ENCODE results near the gene KISS1R.
A peak's percentile ranks its signal among the peaks of the same experiment; 100 is the strongest.

KISS1R gene

DNA sequence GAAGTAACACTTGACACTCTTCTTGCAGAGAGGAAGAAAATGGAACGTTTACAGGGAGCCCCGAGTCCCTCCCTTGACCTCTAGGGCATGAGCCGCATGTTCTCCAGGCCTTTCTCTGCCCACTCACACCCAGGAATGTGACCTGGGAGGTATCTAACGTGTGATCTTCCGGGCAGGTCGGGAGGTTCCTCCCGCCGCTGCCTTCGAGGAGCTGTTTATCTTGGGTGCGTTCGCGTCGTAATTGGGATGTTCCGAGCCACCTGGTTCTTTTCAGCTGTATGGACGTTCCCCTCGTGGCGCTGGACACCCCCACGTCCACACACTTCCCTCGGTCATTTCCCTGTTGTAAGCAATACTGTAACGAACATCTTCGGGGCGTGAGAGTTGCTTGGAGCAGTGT is 22.3 kb downstream of the KISS1R start:
- no peak for DNase-seq (ENCODE audit: low read depth)

DNA sequence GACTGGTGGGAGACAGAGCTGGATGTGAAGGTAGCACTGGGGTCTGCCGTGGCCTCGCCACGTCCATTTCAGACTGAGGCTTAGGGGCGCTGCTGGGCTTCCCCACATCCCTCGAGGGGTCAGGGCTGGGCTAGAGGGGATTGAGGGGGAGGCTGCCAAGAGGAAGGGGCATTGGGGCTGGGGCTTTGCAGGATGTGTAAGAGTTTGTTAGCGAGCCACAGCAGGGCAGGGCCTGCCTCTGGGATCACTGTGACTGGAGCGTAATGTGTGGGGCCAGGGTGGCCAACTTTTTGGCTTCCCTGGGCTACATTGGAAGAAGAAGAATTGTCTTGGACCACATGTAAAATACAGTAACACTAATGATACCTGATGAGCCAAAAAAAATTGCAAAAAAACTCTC is 22.8 kb downstream of the KISS1R start:
- DNase-seq (ENCODE audit: low read depth) = no peak

DNA sequence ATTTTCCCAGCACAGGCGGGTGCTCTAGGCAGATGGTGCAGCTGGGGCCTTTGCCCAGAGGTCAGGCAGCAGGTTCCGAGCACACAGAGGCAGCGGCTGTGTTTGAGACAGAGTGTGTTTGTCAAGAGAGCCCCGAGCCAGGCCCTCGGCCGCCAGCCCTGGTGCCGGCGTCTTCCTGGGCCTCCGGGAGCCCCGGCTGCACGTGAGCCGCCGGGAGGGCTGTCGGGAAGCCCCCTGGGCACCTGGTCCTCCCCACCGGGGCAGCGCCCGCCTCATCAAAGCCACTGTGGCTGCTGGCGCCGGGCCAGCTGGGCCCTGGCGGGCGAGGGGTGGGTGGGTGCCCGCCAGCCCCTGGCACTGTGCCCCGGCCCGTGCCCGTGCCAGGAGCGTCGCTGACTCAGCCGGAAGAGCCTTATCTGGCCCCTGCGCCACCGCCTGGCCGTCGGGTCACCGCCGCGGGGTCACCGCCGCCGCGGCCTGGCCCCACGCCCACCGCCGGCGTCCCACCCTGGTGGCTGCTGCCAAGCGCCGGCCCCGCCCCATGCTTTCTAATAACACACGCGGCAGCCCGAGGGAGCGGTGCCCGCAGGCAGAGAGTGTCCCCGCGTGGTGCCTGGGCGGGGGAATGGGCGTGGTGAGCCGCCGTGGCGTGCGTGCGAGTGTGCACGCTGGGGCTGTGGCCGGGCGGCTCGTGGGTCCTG is 23.6 kb downstream of the KISS1R start:
- DNase-seq (ENCODE audit: low read depth) = peak; percentile 56

DNA sequence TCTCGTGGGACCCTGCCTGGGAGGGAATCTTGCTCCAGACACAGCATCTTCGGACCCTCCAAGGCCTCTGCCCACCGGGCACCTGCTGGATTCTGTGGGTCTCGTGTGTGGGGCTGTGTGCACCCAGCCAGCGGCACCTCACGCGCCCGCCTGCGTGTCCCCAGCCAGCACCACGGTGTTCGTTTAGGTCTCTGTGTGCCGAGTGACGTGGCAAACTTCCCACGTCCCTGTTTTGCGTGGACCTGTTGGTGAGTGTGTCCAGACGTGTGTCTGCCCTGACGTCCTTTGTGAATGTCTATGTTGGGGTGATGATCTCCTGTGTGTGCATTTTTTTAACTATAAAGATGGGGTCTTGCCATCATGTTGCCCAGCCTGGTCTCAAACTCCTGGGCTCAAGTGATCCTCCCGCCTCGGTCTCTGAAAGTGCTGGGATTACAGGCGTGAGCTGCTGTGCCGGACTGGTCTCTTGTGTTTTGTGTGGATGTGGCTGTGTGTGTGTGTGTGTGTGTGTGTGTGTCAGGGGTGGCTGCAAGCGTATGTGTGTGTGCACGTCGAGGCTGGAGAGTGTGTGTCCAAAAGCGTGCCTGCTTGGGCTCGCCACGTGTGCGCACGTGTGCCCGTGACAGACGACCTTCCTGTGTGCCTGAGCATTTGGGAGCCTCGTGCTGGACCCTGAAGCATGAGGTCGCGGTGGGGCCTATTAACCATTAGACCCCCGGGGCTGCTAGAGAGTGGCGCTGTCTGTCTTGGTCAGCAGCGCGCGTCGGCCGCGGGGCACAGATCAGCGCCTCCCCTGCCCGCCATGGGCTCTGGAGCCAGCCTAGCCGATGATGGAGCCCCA is 24.4 kb downstream of the KISS1R start:
- DNase-seq (ENCODE audit: low read depth) = no peak

DNA sequence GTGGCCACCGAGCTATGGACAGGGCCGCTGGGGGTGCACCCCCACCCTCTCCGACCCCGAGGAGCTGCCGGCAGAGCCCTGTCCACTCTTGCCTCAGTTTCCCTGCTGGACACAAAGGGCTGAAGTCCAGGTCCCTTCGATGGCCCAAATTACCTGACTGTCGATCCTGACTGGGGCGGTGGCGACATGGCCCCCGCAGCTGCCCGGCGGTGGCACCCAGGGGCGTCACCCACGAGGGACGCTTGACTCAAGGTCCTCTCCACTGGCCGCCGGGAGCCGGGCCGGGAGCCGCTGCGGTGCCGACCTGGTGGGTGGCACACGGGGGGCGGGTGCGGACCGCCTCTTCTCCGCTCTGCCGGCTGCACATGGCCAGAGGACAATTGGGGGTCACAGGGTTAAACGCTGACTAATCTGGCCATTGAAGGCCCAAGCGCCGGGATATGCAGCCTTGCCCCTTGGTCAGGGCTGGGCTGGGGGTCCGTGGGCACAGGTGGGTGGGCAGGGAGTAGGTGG is 25.1 kb downstream of the KISS1R start:
- no peak for DNase-seq (ENCODE audit: low read depth)

DNA sequence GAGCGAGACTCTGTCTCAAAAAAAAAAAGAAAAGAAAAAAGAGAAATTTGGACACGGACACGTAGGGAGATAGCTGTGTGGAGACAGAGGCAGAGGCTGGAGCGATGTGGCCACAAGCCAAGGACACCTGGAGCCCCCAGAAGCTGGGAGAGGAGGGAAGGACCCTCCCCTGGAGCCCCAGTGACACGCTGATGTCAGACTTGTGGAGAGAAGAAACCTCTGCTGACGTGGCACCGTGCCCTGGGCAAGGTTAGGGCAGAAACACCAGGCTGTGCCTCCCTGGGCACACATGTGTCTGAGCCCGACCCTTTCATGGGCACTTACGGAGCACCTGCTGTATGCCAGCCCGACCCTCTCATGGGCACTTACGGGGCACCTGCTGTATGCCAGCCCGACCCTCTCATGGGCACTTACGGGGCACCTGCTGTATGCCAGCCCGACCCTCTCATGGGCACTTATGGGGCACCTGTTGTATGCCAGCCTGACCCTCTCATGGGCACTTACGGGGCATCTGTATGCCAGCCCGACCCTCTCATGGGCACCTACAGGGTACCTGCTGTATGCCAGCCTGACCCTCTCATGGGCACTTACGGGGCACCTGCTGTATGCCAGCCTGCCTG is 26.5 kb downstream of the KISS1R start:
- DNase-seq (ENCODE audit: low read depth) = no peak

DNA sequence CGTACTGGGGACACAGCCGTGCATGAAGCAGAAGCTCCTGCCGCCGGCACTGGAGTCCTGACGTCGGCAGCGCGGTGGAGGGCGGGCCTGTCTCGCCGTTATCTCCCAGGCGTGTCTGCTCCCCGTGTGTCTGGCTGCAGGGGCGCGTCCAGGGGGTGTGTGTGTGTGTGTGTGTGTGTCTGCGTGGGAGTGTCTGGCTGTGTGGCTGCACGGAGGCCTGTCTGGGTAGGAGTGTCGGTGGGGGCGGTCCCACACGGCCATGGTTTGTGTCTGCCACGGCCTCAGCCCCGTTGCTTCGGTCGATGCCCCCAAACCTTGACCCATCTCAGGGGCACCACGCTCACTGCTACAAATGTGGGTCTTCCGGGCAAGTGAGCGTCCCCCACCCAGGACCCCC is 27.0 kb downstream of the KISS1R start:
- no peak for DNase-seq (ENCODE audit: low read depth)

DNA sequence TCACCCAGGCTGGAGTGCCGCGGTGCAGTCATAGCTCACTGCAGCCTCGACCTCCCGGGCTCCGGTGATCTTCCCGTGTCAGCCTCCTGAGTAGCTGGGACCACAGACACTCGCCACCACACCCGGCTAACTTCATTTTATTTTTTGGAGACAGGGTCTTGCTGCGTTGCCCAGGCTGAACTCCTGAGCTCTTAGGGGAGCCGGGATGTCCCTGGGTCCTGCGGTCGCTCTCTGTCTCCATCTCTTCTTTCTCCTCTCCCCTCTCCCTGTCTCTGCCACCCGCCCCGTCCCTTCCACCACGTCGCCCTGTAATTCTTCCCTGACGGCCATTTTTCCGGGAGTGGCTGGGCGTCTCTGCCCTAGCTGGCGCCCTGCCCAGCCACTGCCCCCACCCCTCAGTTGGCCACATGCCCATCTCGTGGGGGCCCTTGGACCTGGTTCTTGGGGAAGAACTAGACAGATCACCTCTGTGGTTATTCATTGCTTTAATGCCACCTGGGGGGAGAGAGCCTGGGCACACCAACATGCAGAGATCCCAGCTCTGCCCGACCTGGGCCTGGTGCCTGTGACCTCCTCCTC is 27.6 kb downstream of the KISS1R start:
- no peak for DNase-seq (ENCODE audit: low read depth)

DNA sequence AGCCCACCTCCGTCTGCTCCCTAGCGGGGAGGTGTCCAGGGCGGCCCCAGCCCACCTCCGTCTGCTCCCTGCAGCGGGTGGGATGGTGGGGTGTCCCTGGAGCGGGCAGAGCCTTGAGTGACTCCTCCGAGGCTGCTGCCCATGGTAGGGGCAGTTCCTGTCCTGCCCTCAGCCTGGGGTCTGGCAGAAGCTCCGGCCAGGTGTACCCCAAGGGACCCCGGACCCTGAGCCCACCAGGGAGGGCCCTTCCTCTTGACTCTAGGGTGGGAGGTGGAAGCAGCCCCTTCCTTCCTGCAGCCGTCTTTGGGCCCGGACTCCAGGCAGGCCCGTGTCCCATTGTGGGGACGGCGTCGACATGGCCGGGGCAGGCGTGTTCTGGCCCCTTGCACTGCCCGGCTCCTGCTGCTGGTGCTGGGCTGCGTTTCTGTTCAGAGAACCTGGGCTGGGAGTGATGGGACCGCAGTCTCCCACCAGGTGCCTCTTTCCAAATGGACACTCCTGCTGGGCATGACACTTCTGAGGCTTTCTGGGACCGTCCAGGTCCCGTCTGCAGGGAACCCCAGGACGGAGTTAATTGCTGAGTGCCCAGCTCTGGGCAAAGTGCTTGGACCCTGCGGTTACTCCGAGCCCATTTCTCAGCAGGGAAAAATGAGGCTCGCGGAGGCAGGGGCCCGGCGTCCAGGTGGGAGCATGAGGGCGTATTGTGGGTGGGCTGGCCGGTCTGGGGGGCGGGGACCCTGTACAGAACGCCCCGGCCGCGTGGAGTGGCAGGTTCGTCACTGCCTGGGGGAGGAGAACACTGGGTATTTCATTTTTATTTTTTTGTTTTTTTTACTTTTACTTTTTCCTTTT is 28.5 kb downstream of the KISS1R start:
- no peak for DNase-seq (ENCODE audit: low read depth)

DNA sequence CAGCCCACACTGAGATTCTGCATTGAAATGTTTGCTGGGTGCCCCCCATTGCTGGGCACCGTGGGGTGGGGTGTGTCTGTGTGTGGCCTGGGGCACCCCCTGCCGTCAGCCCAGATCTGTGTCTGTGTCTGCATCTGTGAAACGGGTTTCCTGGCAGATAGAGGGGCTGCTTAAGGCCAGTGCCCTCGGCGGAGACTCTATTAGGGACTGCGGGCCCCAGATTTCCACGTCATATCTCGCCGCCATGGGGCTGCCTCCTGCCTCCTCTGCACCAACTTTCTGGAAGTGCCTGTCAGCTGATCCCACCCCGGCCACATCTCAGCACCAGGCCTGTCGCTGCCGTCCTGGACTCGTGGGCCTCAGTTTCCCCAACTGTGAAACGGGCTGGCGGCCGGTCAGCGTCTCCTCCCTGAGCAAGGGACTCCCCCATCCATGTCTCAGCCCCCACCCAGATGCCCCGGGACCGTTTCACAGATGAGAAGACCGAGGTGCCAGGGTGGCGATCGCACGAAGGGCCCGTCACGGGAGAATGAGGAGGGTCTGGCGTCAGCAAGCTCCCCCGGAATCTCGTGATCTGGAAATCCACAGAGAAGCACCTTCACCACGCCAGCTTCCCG is 30.1 kb downstream of the KISS1R start:
- no peak for DNase-seq (ENCODE audit: low read depth)

DNA sequence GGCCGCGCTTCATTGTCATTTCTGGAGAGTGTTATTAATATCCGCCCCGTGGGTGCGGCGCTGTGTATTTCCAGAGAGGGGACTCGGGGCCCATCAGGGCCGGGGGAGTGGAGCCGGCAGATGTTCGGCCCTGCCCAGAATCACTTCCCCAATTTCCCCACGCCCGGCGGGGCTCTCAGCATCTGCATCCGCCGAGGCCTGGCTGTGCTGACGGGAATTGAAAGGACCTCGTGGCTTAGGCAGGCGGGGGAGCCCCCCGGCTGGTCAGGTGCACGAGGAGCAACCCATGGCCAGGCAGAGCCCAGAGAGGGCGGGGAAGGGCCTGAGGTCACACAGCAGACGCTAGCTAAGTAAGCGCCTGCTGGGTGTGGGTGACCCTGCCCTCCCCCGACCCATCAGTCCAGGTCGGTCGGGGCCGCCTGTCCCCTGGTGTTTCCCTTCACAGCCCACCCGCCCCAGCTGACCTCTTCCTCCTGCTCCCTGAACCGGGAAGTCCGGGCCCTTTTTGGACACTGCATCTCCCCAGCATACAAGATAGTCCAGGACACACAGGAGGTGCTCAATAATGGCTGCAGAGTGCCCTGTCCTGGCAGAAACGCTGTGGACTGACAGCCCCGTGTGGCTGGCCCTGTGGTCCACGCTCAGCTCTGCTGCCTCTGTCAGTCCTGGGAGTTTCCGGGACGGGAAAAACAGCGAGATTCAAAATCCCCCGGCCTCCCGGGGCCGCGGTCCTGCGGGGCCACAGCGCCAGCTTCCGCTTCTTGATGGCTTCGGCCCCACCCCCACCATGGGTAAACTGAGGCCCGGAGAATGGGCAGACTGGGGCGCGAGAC is 30.8 kb downstream of the KISS1R start:
- no peak for DNase-seq (ENCODE audit: low read depth)

DNA sequence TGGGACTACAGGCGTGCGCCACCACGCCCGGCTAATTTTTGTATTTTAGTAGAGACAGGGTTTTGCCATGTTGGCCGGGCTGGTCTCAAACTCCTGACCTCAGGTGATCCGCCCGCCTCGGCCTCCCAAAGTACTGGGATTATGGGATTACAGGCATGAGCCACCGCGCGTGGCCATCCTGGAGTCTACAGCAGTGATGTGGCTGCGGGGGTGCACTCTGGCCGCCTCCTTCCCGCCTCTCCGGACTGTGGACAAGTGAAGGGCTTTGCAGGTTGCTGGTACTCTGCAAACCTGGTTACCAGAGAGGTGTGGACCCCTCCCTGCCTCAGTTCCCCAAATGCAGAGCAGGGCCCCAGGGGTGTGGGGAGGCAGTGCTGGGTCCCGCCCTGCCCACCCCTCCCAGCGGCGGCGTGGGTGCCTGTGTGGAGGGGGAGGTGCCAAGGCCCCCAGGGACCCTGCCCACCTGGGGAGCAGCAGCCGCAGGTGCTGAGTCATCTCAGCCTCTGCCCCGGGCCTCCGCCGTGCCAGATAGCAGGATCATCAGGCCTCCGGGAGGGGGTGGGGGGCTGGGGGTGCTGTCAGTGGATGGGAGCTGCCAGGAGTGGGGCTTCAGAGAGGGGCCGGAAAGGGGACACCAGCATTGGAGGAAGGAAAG is 31.8 kb downstream of the KISS1R start:
- DNase-seq (ENCODE audit: low read depth) = no peak

DNA sequence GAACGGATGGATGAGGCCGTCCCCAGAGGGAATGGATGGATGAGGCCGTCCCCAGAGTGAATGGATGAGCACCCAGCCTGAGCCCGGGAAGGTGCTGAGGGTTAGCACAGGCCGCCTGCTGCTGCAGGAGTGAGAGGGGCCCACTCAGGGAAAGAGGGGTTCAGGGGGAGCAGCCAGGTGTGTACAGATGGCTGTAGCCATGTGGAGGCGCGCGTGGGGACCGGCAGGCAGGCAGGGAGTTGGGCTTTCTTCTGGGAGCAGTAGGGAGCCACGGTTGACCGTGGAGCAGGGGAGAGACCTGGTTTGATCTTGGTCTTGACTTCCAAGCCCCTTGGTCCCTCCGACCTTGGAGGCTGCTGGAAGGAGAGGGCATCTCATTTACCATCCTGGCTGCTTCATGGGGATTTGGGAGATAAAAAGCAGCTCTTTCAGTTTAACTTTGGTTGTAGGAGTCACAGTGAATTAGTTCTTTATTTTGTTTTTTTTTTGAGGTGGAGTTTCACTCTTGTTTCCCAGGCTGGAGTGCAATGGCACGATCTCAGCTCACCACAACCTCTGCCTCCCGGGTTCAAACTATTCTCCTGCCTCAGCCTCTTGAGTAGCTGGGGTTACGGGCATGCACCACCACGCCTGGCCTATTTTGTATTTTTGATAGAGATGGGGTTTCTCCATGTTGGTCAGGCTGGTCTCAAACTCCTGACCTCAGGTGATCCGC is 33.4 kb downstream of the KISS1R start:
- no peak for DNase-seq (ENCODE audit: low read depth)

DNA sequence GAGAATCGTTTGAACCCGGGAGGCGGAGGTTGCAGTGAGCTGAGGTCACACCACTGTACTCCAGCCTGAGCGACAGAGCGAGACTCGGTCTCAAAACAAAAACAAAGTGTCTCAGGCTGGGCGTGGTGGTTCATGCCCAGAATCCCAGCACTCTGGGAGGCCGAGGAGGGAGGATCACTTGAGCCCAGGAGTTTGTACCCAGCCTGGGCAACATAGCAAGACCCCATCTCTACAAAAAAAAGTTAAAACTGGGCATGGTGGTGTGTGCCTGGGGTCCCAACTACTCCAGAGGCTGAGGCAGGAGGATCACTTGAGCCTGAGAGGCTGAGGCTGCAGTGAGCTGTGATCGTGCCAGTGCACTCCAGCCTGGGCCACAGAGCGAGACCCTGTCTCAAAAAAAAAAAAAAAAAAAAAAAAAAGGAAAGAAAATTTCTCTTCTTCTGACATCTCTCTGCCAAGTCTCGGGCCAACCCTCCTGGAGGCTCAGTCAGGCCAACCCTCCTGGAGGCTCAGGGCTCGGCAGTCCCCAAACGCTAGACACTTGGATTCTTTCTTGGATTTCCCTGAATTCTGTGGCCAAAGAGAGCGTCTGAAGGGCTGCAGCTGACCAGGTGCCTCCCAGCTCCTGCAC is 35.0 kb downstream of the KISS1R start:
- no peak for DNase-seq (ENCODE audit: low read depth)

DNA sequence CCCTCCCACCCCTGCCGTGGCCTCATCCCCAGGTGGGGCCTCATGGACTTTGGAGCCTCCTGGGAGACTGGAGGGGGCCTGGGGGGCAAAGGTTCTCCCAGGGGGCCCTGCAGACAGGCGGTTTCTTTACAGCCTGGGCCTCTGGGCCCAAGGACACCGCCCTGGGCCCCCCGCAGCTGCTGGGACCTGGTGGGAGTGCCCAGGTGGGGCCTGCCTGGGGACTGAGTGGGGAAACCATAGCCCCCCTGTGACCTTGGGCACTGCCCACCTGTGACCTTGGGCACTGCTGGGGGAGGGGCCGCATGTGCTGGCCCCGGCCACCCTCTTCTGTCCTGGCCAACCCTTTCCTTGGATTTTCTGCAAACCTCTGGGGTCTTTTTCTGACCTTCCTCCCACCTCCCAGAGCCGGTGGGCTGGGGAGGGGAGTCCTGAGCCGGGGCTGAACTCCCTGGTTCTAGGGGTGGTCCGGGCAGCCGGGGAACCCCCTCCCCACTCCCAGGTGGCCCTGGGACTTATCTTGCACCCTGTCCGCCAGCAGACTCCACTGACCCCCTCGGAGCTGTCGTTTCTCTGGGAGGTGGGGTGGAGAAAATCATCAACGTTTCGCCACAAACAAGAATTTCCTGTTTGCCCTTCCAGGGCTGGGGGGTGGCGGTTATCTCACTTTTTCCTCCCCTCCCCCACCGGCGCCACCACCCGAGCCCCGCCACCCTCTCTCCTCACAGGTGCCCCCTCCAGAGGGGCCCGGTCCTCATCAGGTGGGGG is 35.7 kb downstream of the KISS1R start:
- no peak for DNase-seq (ENCODE audit: low read depth)

DNA sequence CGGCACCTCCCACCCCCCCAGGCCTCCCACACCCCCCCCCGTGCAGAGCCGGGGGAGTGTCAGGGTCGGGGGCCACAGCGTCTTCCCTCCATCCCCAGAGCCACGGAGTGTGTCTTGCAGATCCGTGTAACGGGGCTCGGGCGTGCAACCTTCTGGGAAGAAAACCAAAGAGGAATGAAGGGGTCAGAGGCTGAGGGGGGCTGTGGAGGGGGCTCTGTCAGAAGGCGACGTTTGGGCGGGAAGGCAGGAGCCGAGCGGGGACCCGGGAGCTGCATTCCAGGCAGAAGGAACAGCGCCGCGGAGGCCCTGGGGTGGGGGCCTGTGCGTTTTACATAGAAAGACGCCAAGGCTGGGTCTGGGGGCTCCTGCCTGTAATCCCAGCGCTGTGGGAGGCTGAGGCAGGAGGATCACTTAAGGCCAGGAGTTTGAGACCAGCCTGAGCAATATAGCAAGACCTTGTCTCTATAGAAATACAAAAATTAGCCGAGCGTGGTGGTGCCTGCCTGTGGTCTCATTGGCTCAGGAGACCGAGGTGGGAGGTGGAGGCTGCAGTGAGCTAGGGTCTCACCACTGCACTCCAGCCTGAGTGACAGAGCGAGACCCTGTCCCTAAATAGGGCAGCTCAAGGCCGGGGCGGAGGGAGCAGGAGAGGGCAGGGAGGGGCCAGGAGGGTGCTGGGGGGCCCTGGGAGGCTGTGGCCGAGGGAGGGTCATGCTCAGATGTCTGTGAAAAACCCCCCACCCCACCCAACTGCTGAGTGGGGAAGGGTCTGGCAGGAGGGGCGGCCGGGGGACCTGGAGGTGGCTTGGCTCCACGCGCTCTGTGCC is 36.5 kb downstream of the KISS1R start:
- no peak for DNase-seq (ENCODE audit: low read depth)

DNA sequence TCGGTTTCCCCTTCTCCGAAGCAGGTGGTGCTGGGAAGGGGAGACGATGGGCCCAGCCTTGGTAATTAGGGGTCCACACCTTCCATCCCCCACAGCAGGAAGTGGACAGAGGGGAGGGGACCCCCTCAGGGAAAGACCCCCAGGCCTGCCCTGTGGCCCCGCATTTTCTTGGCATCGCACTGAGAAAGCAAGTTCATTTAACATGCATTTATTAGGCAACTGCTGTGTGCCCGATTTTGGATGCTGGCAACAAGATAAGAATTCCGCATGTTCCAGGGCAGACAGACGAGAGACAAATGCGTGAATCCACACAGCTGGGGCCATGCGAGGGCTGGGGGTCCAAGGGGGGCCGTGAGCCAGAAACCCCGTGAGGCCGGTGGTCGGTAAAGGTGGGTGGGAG is 37.1 kb downstream of the KISS1R start:
- no peak for DNase-seq (ENCODE audit: low read depth)

All from activated T-cell treated with anti-CD3 and anti-CD28 coated beads for 48 hours (primary cell).